Neural cell (in vitro differentiated cells): Measurements from ENCODE around the gene IP6K3.

Experiments used
- CTCF ChIP-seq: fragments of 450-650 bp; IDR thresholded peaks from 2 replicates; pipeline ENCODE4 v1.5.1; 2014; ENCODE audit warnings: antibody characterized with exemption, mild to moderate bottlenecking, moderate library complexity; ENCODE audit not compliant: poor library complexity, severe bottlenecking
- EZH2 ChIP-seq: fragments of 200-600, 300-800 bp; shearing (Covaris generic), sonication (generic); IDR thresholded peaks from 2 replicates; pipeline ENCODE4 v1.6.1; 2014; ENCODE audit warnings: antibody characterized with exemption, low read length, borderline replicate concordance, mild to moderate bottlenecking; ENCODE audit not compliant: insufficient read depth, poor library complexity, severe bottlenecking
- MXI1 ChIP-seq: fragments of 450-650 bp; conservative IDR thresholded peaks from 2 replicates; pipeline ENCODE4 v1.6.1; 2014; ENCODE audit warnings: antibody characterized with exemption, mild to moderate bottlenecking; ENCODE audit not compliant: poor library complexity, severe bottlenecking
- POLR2AphosphoS5 ChIP-seq: IDR thresholded peaks from 2 replicates; pipeline ENCODE4 v1.6.1; 2012
- SMC3 ChIP-seq: fragments of 450-650 bp; conservative IDR thresholded peaks from 2 replicates; pipeline ENCODE4 v1.6.1; 2014; ENCODE audit warnings: antibody characterized with exemption, mild to moderate bottlenecking, moderate library complexity; ENCODE audit not compliant: poor library complexity
- TAF1 ChIP-seq: IDR thresholded peaks from 2 replicates; pipeline ENCODE4 v1.6.1; 2012; ENCODE audit warnings: low read depth
- TF ChIP-seq, protein P1 (sequence below): IDR thresholded peaks from 2 replicates; pipeline ENCODE4 v1.6.1; 2012; ENCODE audit warnings: borderline replicate concordance

DNA sequence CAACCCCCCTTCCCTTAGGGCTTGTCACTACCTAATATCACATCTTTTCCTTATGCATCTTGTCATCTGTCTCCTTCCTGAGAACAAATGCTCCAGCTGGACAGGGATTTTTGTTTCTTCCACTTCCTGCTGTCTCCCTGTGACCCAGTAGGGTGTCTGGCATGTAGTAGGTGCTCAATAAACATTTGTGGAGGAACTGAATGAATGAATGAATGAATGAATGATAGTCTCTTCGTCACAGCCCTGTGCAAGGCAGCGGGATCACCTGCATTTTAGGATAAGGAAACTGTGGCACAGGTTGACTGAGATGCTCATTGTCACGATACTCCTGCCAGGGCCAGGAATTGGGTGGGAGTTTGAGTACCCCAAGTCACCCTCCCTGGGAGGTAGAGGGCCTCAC is 28.1 kb upstream of the IP6K3 start:
- TF ChIP-seq CTCF (no peak), POLR2AphosphoS5 (no peak), EZH2 (no peak), SMC3 (no peak), TAF1 (no peak), MXI1 (no peak)
- TF ChIP-seq, protein P1, sequence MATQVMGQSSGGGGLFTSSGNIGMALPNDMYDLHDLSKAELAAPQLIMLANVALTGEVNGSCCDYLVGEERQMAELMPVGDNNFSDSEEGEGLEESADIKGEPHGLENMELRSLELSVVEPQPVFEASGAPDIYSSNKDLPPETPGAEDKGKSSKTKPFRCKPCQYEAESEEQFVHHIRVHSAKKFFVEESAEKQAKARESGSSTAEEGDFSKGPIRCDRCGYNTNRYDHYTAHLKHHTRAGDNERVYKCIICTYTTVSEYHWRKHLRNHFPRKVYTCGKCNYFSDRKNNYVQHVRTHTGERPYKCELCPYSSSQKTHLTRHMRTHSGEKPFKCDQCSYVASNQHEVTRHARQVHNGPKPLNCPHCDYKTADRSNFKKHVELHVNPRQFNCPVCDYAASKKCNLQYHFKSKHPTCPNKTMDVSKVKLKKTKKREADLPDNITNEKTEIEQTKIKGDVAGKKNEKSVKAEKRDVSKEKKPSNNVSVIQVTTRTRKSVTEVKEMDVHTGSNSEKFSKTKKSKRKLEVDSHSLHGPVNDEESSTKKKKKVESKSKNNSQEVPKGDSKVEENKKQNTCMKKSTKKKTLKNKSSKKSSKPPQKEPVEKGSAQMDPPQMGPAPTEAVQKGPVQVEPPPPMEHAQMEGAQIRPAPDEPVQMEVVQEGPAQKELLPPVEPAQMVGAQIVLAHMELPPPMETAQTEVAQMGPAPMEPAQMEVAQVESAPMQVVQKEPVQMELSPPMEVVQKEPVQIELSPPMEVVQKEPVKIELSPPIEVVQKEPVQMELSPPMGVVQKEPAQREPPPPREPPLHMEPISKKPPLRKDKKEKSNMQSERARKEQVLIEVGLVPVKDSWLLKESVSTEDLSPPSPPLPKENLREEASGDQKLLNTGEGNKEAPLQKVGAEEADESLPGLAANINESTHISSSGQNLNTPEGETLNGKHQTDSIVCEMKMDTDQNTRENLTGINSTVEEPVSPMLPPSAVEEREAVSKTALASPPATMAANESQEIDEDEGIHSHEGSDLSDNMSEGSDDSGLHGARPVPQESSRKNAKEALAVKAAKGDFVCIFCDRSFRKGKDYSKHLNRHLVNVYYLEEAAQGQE: no peak
